SKM-1 treated with dmso at 0.1 percent for 144 hours (cell line): ENCODE results near the gene HSPA1L.

Source experiments
- DNase-seq: peaks from one replicate; lab custom pipeline; 2025; ENCODE audit not compliant: unreplicated experiment; lab: John Stamatoyannopoulos, UW

Gene HSPA1L

DNA sequence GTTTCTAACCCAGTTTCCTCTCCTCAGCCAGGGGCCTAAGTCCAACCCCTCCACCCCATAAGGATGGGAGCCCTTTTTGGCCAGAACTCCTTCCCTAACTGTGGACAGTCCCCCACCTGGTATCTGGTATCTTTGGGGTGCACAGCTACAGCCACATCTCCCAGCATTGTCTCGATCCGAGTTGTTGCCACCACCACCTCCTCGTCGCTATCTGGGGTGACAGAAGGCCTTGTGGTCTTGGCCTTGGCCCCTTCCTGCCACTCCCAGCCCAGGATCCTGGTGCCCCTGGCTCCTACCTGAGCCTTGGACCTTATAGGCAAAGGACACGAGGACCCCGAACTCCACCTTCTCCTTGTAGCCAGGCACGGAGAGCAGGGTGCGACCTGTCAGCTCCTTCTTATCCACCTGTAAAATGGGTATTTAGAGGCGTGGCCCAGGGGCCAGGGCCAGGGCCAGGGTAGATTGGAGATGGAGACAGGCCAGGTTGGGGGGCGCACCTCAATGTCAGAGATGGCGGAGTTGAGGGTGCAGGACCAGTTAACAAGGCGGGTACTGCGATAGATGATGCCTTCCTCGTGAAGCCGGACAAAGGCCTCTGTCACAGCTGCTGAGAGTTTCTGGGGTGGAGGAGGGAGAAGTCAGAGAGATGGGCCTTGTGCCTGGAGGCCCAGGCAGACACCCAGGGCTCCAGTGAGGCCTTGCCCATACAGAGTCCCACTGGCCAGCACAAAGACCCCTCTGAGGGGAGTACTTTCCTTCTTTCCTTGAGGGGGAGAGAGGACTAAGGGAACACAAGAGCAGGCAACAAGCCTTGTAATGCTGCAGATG is 30.8 kb downstream of the HSPA1L start:
- DNase-seq = no peak

DNA sequence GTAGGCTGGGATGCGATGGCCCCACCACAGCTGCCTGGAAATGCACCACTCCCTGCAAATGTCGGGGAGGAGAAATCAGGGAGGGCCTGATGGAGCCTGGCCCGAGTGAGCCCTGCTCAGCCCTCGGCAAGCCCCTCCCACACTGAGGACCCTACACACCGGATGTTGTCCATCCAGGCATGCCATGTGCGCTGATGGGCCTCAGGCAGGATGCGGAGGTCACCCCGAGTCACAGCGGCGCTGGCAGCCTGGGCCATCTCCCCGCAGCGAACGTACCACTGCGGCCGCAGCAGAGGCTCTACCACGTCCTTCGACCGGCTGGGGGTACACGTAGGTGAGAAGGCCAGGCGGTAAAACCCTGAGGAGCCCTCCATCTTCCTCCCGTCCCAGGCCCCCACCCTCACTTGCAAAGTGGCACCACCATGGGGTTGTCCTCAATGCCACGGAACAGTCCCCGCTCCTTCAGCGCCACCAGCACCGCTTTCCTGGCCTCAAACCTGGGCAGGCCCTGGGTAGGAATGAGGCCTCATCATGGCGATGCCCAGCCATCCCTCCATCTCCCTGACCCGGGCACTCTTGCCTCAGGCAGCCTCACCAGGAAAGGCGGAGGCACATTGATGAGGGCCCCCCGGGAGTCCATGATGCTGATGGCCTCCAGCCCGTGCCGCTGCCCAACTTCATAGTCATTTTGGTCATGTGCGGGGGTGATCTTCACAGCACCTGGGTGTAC is 32.8 kb downstream of the HSPA1L start:
- no peak for DNase-seq

DNA sequence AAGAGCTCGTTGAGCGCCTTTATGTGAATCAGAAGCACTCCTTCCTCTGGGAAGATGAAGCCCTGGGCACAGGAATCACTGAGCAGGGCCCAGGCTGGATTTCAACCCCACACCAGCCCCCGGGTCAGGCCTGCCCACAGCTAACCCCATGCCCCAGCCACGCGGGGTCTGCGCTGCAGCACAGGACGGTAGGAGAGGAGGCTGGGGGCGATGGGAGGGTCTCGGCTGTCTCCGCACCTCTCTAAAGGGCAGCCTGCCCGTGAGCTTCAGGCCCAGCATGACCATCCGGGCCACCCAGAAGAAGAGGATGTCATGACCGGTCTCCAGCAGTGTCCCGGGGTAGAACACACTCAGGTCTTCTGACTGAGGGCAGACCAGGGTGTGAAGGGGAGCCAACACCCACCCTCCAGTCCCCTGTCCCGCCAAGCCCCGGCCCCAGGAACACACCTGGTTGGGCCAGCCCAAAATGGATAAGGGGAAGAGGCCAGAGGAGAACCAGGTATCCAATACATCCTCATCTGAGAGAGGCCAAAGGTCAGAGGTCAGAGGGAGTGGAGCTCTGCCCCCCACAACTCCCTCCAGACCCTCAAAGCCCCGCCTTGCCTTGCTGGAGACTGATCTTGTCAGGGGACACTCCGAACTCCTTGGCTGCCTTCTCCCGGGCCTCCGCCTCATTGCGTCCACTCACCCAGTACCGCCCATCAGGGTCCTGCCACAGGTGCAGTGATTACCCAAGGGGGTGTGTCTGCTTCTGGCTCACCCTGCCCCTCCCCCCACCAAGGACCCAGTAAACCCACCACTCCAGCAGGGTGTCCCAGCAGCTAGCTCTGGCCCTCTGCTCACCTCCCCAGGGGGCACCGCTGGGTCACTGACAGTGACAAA is 33.6 kb downstream of the HSPA1L start:
- no peak for DNase-seq

DNA sequence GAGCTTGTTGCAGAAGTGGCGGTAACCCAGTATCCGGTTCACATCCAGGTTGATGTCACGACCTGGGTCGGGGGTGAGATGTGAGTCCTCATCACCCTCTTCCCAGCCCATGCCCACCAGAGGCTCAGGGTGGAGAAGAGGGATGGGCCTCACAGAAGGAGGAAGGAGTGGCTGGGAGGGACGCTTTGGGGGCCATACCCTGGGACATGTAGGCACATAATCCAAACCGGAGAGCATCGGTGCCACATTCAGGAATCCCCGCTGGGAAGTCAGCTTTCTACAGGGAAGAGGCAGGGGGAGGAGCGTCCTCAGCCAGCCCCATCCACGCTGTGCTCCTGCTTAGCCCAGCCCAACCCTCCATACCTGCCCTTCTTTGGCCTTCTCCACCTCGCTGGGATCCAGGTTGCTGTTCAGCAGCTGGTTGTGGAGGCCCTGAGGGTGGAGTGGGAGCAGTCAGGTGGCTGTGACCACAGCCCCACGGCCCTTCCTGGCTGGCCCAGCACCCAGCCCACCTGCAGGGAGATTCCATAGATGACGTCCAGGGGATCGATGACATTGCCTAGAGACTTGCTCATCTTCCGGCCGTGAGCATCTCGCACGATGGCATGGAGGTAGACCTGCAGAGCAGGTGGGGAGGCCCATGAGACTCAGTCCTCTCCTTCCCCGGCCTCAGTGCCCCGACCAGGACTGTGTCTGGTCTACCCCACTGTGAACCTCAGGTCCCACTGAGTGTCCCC is 34.4 kb downstream of the HSPA1L start:
- DNase-seq = no peak

DNA sequence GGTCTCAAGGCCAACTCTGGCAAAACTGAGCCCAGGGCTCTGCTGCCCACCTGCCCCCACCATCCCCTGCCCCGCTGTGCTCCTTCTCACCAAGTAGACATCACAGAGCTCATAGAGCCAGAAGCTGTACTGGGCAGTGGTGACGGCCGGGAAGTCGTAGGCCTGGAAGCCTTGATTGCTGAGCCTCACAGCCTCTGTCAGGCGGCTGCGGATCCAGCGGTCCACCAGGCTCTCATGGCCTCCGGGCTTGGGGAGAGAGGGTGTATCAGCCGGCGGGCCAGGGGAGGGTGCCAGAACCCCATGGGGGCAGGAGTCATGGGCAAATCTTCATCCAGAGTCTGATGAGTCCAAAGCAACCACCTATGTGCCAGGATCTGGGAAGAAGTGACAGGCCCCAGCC is 35.2 kb downstream of the HSPA1L start:
- no peak for DNase-seq

DNA sequence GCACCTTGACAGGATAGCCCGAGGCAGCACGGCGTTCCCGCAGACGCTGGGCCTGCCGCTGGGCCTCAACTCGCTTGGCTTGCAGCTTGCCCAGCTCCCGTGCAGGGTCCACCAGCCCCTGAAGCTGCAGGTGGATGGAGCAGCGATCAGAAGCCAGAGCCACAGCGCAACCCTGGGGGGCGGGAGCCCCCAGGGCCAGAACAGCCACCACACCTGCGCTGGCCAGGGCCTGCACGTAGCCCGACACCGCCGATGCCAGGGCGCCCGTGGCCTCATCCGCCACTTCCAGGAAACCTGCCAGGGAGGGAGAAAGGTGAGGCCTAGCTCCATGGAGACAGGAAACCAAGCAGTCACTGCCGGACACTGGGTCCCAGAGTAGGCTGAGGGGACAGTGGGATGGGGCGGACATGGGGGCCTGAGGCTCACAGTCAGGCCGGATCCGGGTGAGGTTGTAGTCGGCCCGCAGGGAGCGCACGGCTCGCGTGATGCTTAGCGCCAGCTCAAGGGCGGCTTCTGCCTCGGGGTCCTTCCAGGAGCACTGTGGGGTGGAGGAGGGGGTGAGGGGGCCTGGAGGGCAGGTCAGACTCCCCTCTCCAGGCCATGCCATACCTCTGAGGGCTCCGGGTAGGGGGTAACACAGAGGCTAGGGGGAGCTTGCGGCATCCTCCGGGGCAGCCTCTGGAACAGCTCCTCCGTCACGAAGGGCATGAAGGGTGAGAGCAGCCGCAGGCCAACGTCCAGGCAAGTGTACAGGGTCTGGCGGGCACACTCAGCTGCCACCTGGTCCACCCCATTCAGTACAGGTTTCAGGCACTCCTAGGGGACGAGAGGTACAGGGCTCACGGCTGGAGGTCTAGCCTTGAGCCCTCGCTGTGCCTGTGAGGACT is 35.8 kb downstream of the HSPA1L start:
- DNase-seq = no peak

DNA sequence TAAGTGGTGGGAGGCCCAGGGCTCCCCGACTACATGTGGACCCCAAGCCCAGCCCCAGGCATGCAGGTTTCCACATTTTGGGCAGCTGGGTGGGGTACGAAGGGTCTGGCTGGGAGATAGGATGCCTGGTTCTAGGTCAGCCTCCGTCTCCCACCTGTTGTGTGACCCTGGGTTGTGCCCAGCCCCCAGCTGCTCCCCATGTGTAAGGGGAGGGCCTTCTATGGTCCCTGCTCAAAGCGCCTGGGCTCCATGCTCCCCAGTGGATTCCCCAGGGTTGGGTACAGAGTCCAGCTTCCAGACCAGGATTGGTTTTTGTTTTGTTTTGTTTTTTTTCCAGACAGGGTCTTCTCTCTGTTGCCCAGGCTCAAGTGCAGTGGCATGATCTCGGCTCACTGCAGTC is 36.9 kb downstream of the HSPA1L start:
- no peak for DNase-seq

DNA sequence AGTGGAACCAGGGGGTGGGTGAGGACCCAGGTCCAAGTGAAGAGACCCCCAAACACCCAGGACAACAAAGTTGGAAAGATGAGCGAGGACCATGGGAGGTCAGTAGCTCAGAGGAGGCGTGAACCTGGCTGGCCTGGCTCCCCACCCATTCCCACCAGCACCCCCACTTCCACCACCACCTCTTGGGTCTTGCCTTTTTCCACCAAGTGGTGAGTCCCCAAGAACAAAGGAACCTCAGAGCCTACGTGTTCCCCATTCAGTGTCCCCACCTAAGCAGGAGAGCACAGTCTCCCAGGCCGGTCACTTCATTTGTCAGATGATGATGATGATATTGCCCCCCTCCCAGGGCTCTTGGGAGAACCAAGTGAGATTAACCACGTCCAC is 37.4 kb downstream of the HSPA1L start:
- DNase-seq = no peak

DNA sequence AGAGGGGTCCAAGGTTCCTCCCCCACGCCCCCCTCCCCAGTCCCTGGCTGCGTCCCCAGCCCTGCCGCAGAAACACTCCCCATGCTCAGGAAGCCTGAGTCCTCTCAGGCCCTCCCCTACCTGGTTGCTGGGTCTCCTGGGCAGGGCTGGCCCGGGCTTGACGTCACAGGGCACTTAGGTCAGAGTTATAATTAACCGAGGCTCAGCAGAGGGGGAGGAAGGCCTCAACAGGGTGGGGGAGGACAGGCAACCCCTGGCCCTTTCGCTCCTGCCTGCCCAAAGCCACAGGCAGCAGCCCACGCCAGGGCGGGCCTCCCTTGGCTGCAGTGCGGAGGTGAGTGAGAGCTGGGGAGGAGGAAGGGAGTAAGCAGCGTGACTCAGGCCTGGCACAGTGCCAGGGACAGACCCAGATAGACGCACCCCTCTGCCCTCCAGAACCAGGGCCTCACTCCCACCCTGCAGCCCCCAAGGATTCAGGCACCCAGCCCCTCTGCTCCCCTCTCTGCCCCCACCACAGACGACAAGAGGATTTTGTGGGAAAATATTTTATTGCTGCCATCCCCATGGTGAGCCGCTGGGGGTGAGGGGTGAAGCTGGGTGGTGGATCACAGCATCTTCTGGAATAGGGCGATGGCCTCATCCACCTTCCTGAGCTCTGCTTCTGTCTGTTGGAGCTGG is 38.0 kb downstream of the HSPA1L start, which contains the start of gene VWA7:
TSS of gene VWA7 (minus strand) at position 340 of the 678 bp plus-strand sequence. CDS start 549 bp downstream, outside the sequence.
- DNase-seq = peak; percentile 91

DNA sequence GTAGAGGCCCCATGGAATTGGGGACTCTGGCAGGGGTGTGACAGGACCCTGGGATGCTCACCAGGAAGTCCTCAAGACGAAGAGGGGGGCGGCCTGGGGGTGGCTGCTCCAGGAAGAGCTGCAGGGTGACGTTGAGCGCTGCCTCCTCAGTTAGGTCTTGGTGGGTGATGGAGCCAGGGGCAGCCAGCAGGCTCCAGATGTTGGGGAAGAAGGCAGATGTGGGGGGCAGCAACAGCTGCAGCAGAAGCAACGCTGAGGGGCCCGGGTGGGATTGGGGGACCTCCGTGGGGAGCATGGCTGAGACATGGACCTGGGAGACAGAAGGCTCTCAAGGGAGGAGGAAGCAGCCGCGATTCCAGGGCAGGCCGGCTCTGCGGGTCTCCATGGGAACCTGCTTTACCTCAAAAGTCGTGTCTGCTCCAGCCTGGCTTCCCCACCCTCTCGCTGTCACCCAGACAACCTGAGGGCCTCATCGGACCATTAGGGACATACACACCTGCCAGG is 38.5 kb downstream of the HSPA1L start:
- peak; percentile 74 for DNase-seq

DNA sequence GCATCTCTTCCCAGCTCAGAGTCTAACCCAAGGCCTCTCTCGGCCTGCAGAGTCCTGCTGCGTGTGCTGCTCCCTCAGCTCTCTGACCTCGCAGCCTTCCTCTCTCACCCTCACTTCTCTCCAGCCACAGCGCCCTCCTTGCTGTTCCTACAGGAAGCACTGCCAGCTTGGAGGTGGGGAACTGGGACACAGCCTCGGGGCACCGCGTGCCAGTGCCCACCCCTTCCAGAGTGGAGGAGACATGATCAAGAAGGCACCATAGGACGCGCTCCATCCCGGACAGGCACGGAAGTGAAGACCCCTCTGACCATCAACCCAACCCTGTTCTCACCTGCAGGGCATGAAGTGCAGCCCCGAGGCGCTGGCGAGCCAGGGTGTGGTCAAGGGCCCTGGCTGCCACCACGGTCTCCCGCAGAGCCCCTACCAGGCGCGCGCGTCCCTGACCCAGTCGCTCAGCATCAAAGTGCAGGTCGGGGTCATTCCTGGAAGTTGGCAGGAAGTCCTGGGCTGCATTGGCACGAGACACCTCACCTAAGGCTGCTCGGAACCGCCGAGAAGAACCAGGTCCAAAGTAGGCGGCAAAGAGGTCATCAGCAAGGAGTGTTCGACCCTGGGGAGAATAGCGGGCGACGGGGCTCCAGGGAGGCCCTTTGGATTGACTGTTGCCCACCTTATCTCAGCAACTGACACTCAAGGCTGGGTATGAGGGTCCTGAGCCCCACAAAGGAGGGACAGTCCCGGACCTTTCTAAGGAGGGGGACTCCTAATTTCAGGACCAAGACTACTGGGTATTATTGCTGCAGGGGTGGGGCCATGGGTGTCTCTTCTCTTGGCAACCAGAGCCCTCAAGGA is 39.2 kb downstream of the HSPA1L start:
- no peak for DNase-seq

DNA sequence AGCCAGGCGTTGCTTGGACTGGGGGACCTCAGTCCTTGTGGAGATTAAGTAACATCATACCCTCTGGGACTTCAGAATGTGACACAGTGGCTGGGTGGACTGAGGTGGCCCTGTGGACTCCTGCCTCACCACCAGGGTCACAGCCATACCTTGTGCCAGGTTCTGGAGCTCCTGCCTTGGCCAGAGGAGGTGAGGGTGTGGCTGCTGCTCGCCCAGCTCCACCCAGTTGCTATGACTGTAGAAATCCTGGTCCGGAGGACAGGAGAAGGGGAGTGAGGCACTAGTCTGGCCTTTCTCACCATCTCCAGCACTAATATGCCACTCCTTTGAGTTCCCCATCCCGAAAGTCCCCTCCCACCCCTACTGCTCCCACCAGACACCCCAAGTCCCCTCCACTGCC is 39.9 kb downstream of the HSPA1L start:
- no peak for DNase-seq

DNA sequence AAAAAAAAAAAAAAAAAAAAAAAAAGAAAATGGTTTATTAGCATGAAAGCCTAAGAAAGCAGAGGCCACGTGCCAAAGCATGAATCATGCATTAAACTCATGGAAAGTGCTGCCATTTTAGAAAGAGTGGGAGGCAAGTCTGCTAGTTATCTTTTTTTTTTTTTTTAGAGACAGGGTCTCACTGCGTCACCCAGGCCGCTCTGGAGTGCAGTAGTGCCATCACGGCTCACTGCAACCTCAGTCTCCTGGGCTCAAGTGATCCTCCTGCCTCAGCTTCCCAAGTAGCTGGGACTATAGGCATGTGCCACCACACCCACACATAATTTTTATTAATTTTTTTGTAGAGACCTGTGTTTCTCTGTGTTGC is 43.1 kb downstream of the HSPA1L start:
- DNase-seq = no peak

DNA sequence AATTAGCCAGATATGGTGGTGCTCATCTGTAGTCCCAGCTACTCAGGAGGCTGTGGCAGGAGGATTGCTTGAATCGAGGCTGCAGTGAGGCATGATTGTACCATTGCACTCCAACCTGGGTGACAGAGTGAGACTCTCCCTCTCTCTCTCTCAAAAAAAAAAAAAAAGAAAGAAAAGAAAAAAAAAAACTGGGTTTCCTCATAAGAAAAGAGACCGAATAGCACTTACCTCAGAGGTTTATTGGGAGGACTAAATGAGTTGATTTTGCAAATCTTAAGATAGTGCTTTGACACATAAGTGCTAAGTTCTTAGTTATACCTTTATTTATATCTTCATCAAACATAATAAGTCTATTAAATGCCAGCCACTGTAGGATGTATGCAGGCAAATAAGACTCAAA is 44.2 kb downstream of the HSPA1L start:
- no peak for DNase-seq

DNA sequence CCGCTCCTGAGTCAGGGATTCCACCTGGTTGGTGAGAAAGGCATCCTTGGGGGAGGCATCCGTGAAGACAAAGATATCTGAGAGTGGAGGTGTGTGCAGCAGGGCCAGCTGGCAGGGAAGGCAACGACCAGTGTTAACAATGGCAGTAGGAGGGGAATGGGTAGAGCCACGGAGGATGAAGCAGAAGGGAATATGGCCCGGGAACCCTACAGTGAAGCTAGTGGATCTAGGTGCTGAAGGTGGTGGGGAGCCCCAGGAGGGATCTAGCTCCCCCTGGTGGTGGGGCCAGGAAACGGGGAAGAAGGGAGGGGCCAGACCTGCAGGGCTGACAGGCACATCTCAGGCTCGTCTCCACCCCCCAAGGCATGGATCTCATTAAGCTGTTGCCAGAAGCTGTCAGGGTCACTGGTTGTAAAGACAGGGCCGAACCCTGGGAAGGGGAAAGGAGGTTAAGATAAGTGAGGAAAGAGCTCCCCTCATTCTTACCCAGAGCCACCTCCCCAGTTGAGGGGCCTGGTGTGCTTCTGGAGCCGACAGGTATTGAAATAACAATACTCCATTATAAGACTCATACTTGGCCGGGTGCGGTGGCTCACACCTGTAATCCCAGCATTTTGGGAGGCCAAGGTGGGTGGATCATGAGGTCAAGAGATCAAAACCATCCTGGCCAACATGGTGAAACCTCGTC is 45.3 kb downstream of the HSPA1L start:
- peak; percentile 74 for DNase-seq

DNA sequence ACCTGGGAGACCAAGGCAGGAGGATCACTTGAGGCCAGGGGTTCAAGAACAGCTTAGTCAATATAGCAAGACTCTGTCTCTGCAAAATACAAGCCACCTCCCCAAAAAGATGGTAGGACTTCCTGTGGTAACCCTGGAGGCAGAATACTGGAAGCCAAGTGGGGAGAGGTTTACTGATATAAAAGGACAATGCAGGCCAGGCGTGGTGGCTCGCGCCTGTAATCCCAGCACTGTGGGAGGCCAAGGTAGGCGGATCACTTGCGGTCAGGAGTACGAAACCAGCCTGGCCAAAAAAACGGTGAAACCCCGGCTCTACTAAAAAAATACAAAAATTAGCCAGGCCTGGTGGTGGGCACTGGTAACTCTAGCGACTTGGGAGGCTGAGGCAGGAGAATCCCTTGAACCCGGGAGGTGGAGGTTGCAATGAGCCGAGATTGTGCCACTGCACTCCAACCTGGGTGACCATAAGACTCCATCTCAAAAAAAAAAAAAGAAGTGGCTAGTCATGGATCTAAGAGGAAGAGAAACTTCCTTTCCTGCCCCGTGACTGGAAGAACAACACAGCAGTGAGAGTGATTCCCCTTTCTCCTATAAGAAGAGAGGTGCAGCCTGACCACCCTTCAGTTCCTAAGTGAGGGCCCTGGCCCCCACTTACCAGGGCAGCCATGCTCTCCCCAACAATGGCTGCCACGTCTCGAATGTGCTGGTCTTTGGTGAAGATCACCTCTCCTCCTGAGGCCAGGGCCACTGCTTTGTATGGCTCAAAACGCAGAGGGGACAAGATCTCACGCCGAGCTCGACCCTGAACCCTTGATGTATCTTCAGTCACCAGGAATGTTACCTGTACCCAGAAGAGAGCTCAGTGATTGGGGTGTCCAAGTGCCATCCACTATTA is 46.5 kb downstream of the HSPA1L start:
- DNase-seq = no peak
